M059J (cell line): ENCODE results near the gene FOXD4L4. TPM values are rescaled to one million over a fixed set of nuclear protein-coding genes. Genes with fewer than 3 reads are reported as not detected.
"Not testable (repeated sequence)": the region's sequence is repeated elsewhere in the genome, so short reads cannot be mapped to it uniquely, and the experiment has no call there.

Experiments
- DNase-seq: peaks from one replicate; pipeline ENCODE4 v3.0.0-alpha.2; 2012; ENCODE audit warnings: low read depth
- total RNA-seq: library from RNA; depleted of rRNA; stranded (reverse); fragments of >200 nt; shearing (Covaris generic); gene quantifications from 2 replicates; pipeline ENCODE4 v1.2.3, GENCODE V29; 2014; rRNA removed

FOXD4L4 gene
- 0.07 TPM in 1 of 2 replicates, not detected in the other for total RNA-seq

DNA sequence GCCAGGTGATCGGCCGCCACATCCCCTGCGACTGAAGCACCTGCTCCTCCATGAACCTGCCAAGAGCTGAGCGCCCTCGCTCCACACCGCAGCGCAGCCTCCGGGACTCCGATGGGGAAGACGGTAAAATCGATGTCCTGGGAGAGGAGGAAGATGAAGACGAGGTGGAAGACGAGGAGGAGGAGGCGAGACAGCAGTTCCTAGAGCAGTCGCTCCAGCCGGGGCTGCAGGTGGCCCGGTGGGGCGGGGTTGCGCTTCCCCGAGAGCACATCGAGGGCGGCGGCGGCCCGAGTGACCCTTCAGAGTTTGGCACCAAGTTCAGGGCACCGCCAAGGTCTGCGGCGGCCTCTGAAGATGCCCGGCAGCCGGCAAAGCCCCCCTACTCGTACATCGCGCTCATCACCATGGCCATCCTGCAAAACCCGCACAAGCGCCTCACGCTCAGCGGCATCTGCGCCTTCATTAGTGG, at the start of gene FOXD4L4:
Gene FOXD4L4, plus strand, starts transcription at position 51 of the 469 bp plus-strand sequence. Its CDS starts 0 bp downstream, at position 51.
- DNase-seq, result not testable (repeated sequence)

DNA sequence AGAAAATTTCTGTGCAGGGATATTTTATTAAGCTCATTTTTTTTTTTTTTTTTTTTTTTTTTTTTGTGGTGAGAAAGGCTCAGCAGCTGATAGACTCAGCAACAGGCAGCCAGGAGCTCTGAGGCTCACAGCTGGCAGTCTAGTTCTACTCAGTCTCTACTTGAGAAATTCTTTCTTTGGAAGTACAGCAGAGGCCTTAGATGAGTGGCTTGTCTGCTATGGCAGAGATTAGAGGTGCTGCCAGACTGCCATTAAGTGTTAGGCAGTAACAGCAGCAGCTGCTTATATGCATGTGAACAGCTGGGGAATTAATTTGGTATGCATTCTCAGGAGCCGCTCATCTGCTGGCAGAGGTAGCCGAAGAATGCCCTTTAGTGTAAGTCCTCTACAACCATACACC, 33.4 kb upstream of the FOXD4L4 start:
- not testable (repeated sequence) for DNase-seq

DNA sequence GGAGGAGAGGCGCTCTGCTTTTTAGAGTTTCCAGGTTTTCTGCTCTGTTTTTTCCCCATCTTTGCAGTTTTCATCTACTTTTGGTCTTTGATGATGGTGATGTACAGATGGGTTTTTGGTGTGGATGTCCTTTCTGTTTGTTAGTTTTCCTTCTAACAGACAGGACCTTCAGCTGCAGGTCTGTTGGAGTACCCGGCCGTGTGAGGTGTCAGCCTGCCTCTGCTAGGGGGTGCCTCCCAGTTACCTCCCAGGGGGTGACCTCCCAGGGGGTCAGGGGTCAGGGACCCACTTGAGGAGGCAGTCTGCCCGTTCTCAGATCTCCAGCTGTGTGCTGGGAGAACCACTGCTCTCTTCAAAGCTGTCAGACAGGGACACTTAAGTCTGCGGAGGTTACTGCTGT, 22.5 kb upstream of the FOXD4L4 start:
- not testable (repeated sequence) for DNase-seq

DNA sequence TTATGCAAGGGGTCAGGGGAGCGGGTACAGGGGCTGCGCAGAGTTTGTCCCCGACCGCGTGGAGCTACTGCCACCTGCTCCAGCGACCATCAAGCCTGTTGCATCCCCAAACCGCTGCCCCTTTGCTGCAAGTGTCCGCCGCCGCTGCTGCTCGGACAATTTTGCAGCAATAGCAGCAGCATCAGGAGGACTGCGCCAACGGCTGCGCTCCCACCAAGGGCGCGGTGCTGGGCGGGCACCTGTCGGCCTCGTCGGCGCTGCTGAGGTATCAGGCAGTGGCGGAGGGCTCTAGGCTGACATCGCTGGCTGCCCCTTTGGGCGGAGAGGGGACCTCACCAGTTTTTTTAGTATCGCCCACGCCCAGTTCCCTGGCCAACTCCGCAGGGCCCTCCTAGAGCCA, 1.2 kb downstream of the FOXD4L4 start:
- not testable (repeated sequence) for DNase-seq

Other genes starting within 250 kb of the FOXD4L4 start
- 21.3 and 29.0 TPM in 2 replicates for gene ZNG1E, start 61.2 kb upstream of the FOXD4L4 start, total RNA-seq